ENCODE results near the gene SLC18A3. TPM values are rescaled to one million over a fixed set of nuclear protein-coding genes. Genes with fewer than 3 reads are reported as not detected.

SLC18A3 gene
- total RNA-seq, 1 experiment from 2014 or later, result 0.13 TPM

GRCh38 chr10:49656845-49657493 lies 46.9 kb downstream of the SLC18A3 start:
- H3K9me3 Mint-ChIP-seq, result peaks cover 14% of the 10 kb centered on the region
- H3K27me3 Mint-ChIP-seq (ENCODE audit: low read depth), result peaks cover 49% of the 10 kb centered on the region
- DNase-seq (ENCODE audit: low spot score) (no peak), ATAC-seq (no peak)
- no peak overlapping the region for H3K4me3 Mint-ChIP-seq
- peaks cover 14% of the 10 kb centered on the region for H3K4me1 Mint-ChIP-seq
- H3K36me3 Mint-ChIP-seq, result peaks cover 9% of the 10 kb centered on the region
- POLR2A ChIA-PET, result no interaction called here
- CTCF ChIA-PET, result no interaction called here
- TF ChIP-seq NR2C2 (CRISPR knock-in tag; IDR thresholded peaks at IDR 0.05), result no peak
- TF ChIP-seq, protein P1, sequence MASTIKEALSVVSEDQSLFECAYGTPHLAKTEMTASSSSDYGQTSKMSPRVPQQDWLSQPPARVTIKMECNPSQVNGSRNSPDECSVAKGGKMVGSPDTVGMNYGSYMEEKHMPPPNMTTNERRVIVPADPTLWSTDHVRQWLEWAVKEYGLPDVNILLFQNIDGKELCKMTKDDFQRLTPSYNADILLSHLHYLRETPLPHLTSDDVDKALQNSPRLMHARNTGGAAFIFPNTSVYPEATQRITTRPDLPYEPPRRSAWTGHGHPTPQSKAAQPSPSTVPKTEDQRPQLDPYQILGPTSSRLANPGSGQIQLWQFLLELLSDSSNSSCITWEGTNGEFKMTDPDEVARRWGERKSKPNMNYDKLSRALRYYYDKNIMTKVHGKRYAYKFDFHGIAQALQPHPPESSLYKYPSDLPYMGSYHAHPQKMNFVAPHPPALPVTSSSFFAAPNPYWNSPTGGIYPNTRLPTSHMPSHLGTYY (CRISPR knock-in tag; IDR thresholded peaks at IDR 0.05), result no peak
- no peak for TF ChIP-seq ZNF671 (CRISPR knock-in tag; IDR thresholded peaks at IDR 0.05)
- H3K27ac Mint-ChIP-seq, result no peak overlapping the region

DNA sequence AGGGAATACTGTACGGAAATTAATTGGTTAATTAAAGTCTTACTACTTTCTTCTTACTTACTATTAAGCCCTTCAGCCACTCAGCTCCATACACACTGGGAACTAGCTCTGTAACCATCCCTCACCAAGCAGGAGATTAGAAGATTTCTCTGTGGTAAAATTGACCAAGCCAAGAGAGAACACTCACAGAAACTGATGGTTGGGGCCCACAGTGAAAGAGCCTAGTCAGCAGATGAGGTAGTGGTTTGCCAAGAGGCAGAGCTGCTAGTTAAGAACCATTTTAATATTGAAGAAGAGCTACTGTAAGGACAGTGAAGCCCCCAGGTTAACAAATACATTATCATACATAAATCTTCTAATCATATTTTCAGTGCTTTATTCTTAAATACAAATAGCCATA lies 47.5 kb downstream of the SLC18A3 start:
- ChIA-PET POLR2A (no interaction called here), CTCF (no interaction called here)
- TF ChIP-seq ESRRA (CRISPR knock-in tag; IDR thresholded peaks at IDR 0.05; ENCODE audit: borderline replicate concordance) (no peak), NR1H2 (CRISPR knock-in tag; IDR thresholded peaks at IDR 0.05) (no peak), ATF3 (CRISPR knock-in tag; conservative IDR thresholded peaks at IDR 0.05) (no peak), ZNF416 (CRISPR knock-in tag; IDR thresholded peaks at IDR 0.05) (no peak), CBFB (CRISPR knock-in tag; IDR thresholded peaks at IDR 0.05; ENCODE audit: low read depth) (no peak), ELF4 (CRISPR knock-in tag; IDR thresholded peaks at IDR 0.05; ENCODE audit: low read depth) (no peak), CREB1 (CRISPR knock-in tag; IDR thresholded peaks at IDR 0.05) (no peak), SOX15 (CRISPR knock-in tag; IDR thresholded peaks at IDR 0.05) (no peak), MYBL2 (CRISPR knock-in tag; IDR thresholded peaks at IDR 0.05) (no peak), TEAD1 (CRISPR knock-in tag; IDR thresholded peaks at IDR 0.05) (no peak), ATF6 (CRISPR knock-in tag; IDR thresholded peaks at IDR 0.05) (no peak), HMGA2 (CRISPR knock-in tag; IDR thresholded peaks at IDR 0.05) (no peak), PRRX2 (CRISPR knock-in tag; IDR thresholded peaks at IDR 0.05) (no peak)
- TF ChIP-seq, protein P2, sequence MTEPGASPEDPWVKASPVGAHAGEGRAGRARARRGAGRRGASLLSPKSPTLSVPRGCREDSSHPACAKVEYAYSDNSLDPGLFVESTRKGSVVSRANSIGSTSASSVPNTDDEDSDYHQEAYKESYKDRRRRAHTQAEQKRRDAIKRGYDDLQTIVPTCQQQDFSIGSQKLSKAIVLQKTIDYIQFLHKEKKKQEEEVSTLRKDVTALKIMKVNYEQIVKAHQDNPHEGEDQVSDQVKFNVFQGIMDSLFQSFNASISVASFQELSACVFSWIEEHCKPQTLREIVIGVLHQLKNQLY (CRISPR knock-in tag; IDR thresholded peaks at IDR 0.05), result no peak
- ATAC-seq, result no peak
- Mint-ChIP-seq H3K27me3 (ENCODE audit: low read depth) (peaks cover 55% of the 10 kb centered on the region), H3K4me1 (peaks cover 16% of the 10 kb centered on the region), H3K27ac (no peak overlapping the region), H3K9me3 (peaks cover 14% of the 10 kb centered on the region), H3K36me3 (peaks cover 9% of the 10 kb centered on the region), H3K4me3 (no peak overlapping the region)
- DNase-seq (ENCODE audit: low spot score), result no peak

- Mint-ChIP-seq H3K9me3 (peaks cover 14% of the 10 kb centered on the region), H3K27me3 (ENCODE audit: low read depth) (peaks cover 68% of the 10 kb centered on the region), H3K27ac (no peak overlapping the region), H3K36me3 (peaks cover 9% of the 10 kb centered on the region), H3K4me1 (peaks cover 16% of the 10 kb centered on the region), H3K4me3 (no peak overlapping the region)
- DNase-seq (ENCODE audit: low spot score), result no peak
- ChIA-PET CTCF (interaction anchor here (1.4 to 1.9 kb wide), 2 partner anchors 12 to 68 kb away, joined by 3 to 4 read pairs; no protein-coding TSS in a partner anchor), POLR2A (no interaction called here)
- peak; percentile 50 for ATAC-seq
- TF ChIP-seq ZNF263 (CRISPR knock-in tag; IDR thresholded peaks at IDR 0.05; ENCODE audit: low read depth) (no peak), ZNF416 (CRISPR knock-in tag; IDR thresholded peaks at IDR 0.05) (no peak), E2F1 (CRISPR knock-in tag; IDR thresholded peaks at IDR 0.05) (no peak), NFYB (CRISPR knock-in tag; conservative IDR thresholded peaks at IDR 0.05; ENCODE audit: low read depth) (no peak), ZNF396 (CRISPR knock-in tag; IDR thresholded peaks at IDR 0.05; ENCODE audit: borderline replicate concordance) (no peak), ZNF219 (CRISPR knock-in tag; IDR thresholded peaks at IDR 0.05; ENCODE audit: borderline replicate concordance) (no peak), ZNF121 (CRISPR knock-in tag; IDR thresholded peaks at IDR 0.05) (no peak), JUN (CRISPR knock-in tag; IDR thresholded peaks at IDR 0.05) (no peak), ZMAT4 (CRISPR knock-in tag; IDR thresholded peaks at IDR 0.05) (no peak)
These were observed 51.2 kb downstream of the SLC18A3 start for GRCh38 chr10:49661140-49661856.

All from WTC11 (cell line).